T-cell (primary cell): ENCODE data around the gene HSPB2. TPM values are rescaled to one million over a fixed set of nuclear protein-coding genes. Genes with fewer than 3 reads are reported as not detected.

Source experiments
- ATAC-seq, 4 experiments: fragments of 200-7000 bp in 3 of 4; fragments of 150-1000 bp in 1 of 4; cut with Tn5 transposase; replicated peaks in 1 of 4; 1 replicate in 3 of 4; 2 replicates in 1 of 4; pipeline ENCODE4 v1.10.0; 2021; ENCODE audit warnings: moderate library complexity in 3 of 4, mild to moderate bottlenecking in 2 of 4, moderate number of reproducible peaks in 1 of 4
- CTCF ChIA-PET, 2 donors: fragments of 300-600 bp; sonication (Branson Sonifier 250); formaldehyde crosslinking; loops; one replicate each; lab custom pipeline; 2022; ENCODE audit warnings: antibody characterized with exemption in 2 of 2; lab: Charles Lee
- POLR2A ChIA-PET, 2 donors: fragments of 300-600 bp; sonication (Branson Sonifier 250); formaldehyde crosslinking; loops; one replicate each; lab custom pipeline; 2022; ENCODE audit warnings: antibody characterized with exemption in 2 of 2; lab: Charles Lee
- DNase-seq, 35 experiments: peaks; one replicate each; pipeline versions ENCODE4 v3.0.0 to v3.0.0-alpha.2; 2013 to 2023
- H3K27ac ChIP-seq: one replicate; pipeline ENCODE4 v1.5.1; 2013; ENCODE audit warnings: low read length
- H3K27me3 ChIP-seq, 2 experiments: replicated peaks in 1 of 2; 1 replicate in 1 of 2; 2 replicates in 1 of 2; pipeline versions ENCODE4 v1.6.1 to v1.7.0; 2013; ENCODE audit warnings: low read length in 1 of 2, mixed read lengths in 1 of 2; ENCODE audit not compliant: control insufficient read depth in 2 of 2, insufficient read depth in 2 of 2; ENCODE audit errors: extremely low read depth in 1 of 2
- H3K36me3 ChIP-seq, 2 donors: 1 replicate in 1 of 2; 2 replicates in 1 of 2; pipeline versions ENCODE4 v1.6.1 to v1.7.0; 2013; ENCODE audit warnings: low read length in 1 of 2; ENCODE audit not compliant: control insufficient read depth in 2 of 2, insufficient read depth in 1 of 2; ENCODE audit errors: extremely low read depth in 1 of 2
- H3K4me1 ChIP-seq, 2 experiments: 1 replicate in 1 of 2; 2 replicates in 1 of 2; pipeline versions ENCODE4 v1.6.1 to v1.7.0; 2013; ENCODE audit warnings: low read length in 2 of 2, mixed read lengths in 1 of 2; ENCODE audit not compliant: insufficient read depth in 2 of 2, control insufficient read depth in 1 of 2; ENCODE audit errors: extremely low read depth in 1 of 2
- H3K4me3 ChIP-seq, 2 donors: 1 replicate in 1 of 2; 2 replicates in 1 of 2; pipeline versions ENCODE4 v1.5.1 to v1.7.0; 2013; ENCODE audit warnings: mild to moderate bottlenecking in 2 of 2, low read length in 1 of 2, moderate library complexity in 1 of 2; ENCODE audit not compliant: control insufficient read depth in 1 of 2; ENCODE audit errors: extremely low read depth in 1 of 2
- H3K9me3 ChIP-seq: 2 replicates; pipeline ENCODE4 v1.7.0; 2013
- H3K27ac Mint-ChIP-seq, 2 donors: one replicate each; pipeline ENCODE4 v1.8.0; 2020 to 2021; ENCODE audit warnings: mild to moderate bottlenecking in 2 of 2, mixed read lengths in 2 of 2
- H3K27me3 Mint-ChIP-seq, 2 donors: one replicate each; pipeline ENCODE4 v1.8.0; 2021 to 2022; ENCODE audit warnings: mixed read lengths in 2 of 2
- H3K36me3 Mint-ChIP-seq: one replicate; pipeline ENCODE4 v1.8.0; 2021; ENCODE audit warnings: mixed read lengths
- H3K4me1 Mint-ChIP-seq, 3 donors: one replicate each; pipeline ENCODE4 v1.8.0; 2020 to 2022; ENCODE audit warnings: mixed read lengths in 3 of 3, mild to moderate bottlenecking in 1 of 3
- H3K4me3 Mint-ChIP-seq, 3 donors: one replicate each; pipeline ENCODE4 v1.8.0; 2020 to 2022; ENCODE audit warnings: mild to moderate bottlenecking in 3 of 3, mixed read lengths in 3 of 3, moderate library complexity in 3 of 3
- H3K9me3 Mint-ChIP-seq, 3 donors: one replicate each; pipeline ENCODE4 v1.8.0; 2020 to 2022; ENCODE audit warnings: mixed read lengths in 3 of 3
- WGBS: methylation state at CpG from one replicate; pipeline ENCODE4 v1.1.5; 2013; ENCODE audit warnings: missing lambda C conversion rate; ENCODE audit not compliant: insufficient coverage; 5-methylcytosine and 5-hydroxymethylcytosine counted together
- total RNA-seq, 35 experiments: library from RNA in 6 of 35; stranded (reverse) in 6 of 35; fragments of 120-200 nt in 1 of 35; gene quantifications; one replicate each; pipeline versions ENCODE4 v1.2.1 to v1.2.4 and lab custom pipeline; 2013 to 2026

The HSPB2 gene
- total RNA-seq, 5 donors from 2014 or later (not counting 1 experiment from before 2014, with no cell fraction given), result not detected

DNA sequence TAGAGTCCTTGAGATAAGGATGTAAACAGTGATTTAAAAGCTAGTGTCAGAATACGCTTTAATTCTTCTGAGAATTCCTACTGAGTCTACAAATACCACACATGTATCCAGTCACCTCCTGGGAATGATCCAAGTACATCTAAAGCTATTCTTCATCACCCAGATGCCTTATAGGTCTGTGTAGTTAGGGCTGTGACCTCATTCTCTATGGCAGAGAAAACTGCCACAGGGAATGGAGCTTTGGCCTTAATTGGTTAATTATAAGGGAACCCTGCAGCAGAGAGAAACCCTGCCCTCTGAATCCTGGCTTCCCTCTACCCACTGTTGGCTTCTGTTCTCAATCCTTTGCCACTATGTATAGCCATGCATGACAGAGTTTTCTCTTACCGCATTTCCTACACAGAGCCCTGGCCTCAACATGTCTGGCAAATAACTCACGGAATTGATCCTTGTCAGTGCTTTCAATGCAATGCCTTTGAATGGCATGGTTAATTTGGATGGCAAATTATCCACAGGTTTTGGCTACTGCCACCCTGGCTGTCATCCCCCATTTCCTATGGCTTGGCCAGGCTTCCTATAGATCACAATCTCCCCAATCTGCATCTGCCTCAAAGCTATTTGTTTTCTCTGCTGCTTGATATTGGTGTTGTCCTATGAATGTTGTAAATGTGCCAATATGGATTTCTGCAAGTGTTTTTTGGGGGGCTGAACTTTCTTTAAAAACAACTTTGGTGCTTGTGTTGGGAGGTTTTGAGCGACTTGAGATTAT lies 27.5 kb downstream of the HSPB2 start:
- peaks cover 38 to 48% (median 44%) of the 10 kb centered on the region in 3 donors for H3K4me1 Mint-ChIP-seq
- no peak overlapping the region for H3K4me3 Mint-ChIP-seq
- peaks cover 4% of the 10 kb centered on the region for H3K36me3 Mint-ChIP-seq
- WGBS, result 80% methylated on average over 1 of the region's 4 CpGs
- ChIA-PET POLR2A (interaction anchor here in 1 of 2 donors (1.7 kb wide), 1 partner anchor 13 kb away, joined by 7 read pairs; no protein-coding TSS in a partner anchor), CTCF (interaction anchor here (0.6 to 2.0 kb wide), 3 partner anchors 13 to 91 kb away, joined by 3 to 13 read pairs (median 5); no protein-coding TSS in a partner anchor)
- Histone ChIP-seq H3K4me1 (peaks cover 20 to 28% of the 10 kb centered on the region in 2 experiments), H3K9me3 (no peaks in the 10 kb centered on the region), H3K27me3 (no peaks in the 10 kb centered on the region), H3K27ac (no peak overlapping the region), H3K36me3 (no peaks in the 10 kb centered on the region), H3K4me3 (no peak overlapping the region)
- no peak overlapping the region for H3K27ac Mint-ChIP-seq
- ATAC-seq (no peak), DNase-seq (no peak)
- no peaks in the 10 kb centered on the region for H3K9me3 Mint-ChIP-seq
- no peaks in the 10 kb centered on the region for H3K27me3 Mint-ChIP-seq

GRCh38 chr11:111941963-111942362 lies 29.4 kb downstream of the HSPB2 start:
- Mint-ChIP-seq H3K27ac (no peak overlapping the region), H3K27me3 (no peaks in the 10 kb centered on the region), H3K9me3 (no peaks in the 10 kb centered on the region), H3K36me3 (peaks cover 4% of the 10 kb centered on the region), H3K4me3 (no peak overlapping the region), H3K4me1 (peaks cover 28 to 38% (median 37%) of the 10 kb centered on the region in 3 donors)
- Histone ChIP-seq H3K4me3 (no peak overlapping the region), H3K27me3 (no peaks in the 10 kb centered on the region), H3K27ac (no peak overlapping the region), H3K9me3 (no peaks in the 10 kb centered on the region), H3K36me3 (no peaks in the 10 kb centered on the region), H3K4me1 (peaks cover 15 to 21% of the 10 kb centered on the region in 2 experiments)
- DNase-seq (no peak), ATAC-seq (no peak)
- POLR2A ChIA-PET, result no interaction called here
- WGBS, result 94% methylated on average over 5 of the region's 5 CpGs
- CTCF ChIA-PET, result interaction anchor here (1.0 to 1.7 kb wide), 2 partner anchors 10 to 40 kb away, joined by 3 to 5 read pairs; no protein-coding TSS in a partner anchor

DNA sequence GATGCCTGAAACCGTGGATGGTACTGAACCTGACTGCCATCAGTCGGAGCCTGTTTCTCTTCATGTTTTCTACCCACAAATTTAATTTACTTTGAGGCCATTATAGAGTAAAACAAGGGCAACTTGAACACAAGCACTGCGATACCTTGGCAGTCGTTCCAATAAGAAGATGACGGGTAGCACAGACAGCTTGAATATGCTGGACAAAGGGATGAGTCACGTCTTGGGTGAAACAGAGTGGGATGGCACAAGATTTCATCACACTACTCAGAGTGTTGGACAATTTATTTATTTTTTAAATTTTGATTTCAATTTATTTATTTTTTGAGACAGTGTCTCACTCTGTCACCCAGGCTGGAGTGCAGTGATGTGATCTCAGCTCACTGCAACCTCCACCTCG lies 30.3 kb downstream of the HSPB2 start:
- ChIA-PET CTCF (interaction anchor here (0.6 to 1.7 kb wide), 5 partner anchors 9 to 188 kb away, joined by 3 to 5 read pairs (median 3); no protein-coding TSS in a partner anchor), POLR2A (interaction anchor here in 1 of 2 donors (0.6 kb wide), 1 partner anchor 16 kb away, joined by 4 read pairs; no protein-coding TSS in a partner anchor)
- Mint-ChIP-seq H3K9me3 (no peaks in the 10 kb centered on the region), H3K4me3 (no peak overlapping the region), H3K27ac (no peak overlapping the region), H3K4me1 (peaks cover 22 to 34% (median 33%) of the 10 kb centered on the region in 3 donors), H3K36me3 (peaks cover 4% of the 10 kb centered on the region), H3K27me3 (no peaks in the 10 kb centered on the region)
- Histone ChIP-seq H3K36me3 (no peaks in the 10 kb centered on the region), H3K27me3 (no peaks in the 10 kb centered on the region), H3K9me3 (no peaks in the 10 kb centered on the region), H3K27ac (no peak overlapping the region), H3K4me1 (peaks cover 11 to 13% of the 10 kb centered on the region in 2 experiments), H3K4me3 (no peak overlapping the region)
- DNase-seq (no peak), ATAC-seq (no peak)
- 60% methylated on average over 1 of the region's 7 CpGs for WGBS

DNA sequence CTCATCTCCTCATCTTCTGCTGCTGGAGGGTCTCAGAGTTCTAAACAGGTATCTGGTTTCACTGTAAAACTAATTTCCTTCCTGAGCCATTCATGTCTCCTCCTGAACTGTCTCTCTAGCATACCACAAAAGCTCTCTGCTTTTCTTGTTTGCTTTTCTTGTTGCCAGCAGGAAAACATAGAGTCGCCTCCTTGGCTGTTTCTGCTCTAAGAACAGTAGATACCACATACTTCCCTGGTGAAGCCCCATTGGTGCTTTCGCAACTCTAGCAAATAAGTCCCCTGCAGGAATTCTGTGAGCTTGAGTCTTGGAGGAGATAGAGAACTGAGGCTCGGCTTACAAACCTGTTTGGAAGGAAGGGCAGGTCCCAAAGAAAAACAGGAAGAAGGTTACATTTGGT lies 31.6 kb downstream of the HSPB2 start:
- Mint-ChIP-seq H3K27me3 (no peaks in the 10 kb centered on the region), H3K27ac (peak overlapping the region; percentile 70 to 87), H3K4me1 (peaks cover 9 to 26% (median 20%) of the 10 kb centered on the region in 3 donors), H3K9me3 (no peaks in the 10 kb centered on the region), H3K36me3 (peaks cover 4% of the 10 kb centered on the region), H3K4me3 (peak overlapping the region in 2 of 3 donors; percentile 5 to 52)
- no peak overlapping the region for H3K4me3 ChIP-seq
- H3K36me3 ChIP-seq, result no peaks in the 10 kb centered on the region
- H3K9me3 ChIP-seq, result no peaks in the 10 kb centered on the region
- WGBS, result 39% methylated on average over 2 of the region's 3 CpGs
- POLR2A ChIA-PET, result interaction anchor here in 1 of 2 donors (0.6 kb wide), 1 partner anchor 97 kb away, joined by 3 read pairs; no protein-coding TSS in a partner anchor
- ATAC-seq (peak in 3 of 4 experiments; percentile 49 to 92 (median 55)), DNase-seq (no peak)
- H3K27ac ChIP-seq, result no peak overlapping the region
- no peaks in the 10 kb centered on the region for H3K27me3 ChIP-seq
- CTCF ChIA-PET, result interaction anchor here (0.5 to 1.1 kb wide), 2 partner anchors 14 to 1771 kb away, joined by 3 to 4 read pairs; no protein-coding TSS in a partner anchor
- peaks cover under 1 to 7% of the 10 kb centered on the region in 2 experiments for H3K4me1 ChIP-seq

DNA sequence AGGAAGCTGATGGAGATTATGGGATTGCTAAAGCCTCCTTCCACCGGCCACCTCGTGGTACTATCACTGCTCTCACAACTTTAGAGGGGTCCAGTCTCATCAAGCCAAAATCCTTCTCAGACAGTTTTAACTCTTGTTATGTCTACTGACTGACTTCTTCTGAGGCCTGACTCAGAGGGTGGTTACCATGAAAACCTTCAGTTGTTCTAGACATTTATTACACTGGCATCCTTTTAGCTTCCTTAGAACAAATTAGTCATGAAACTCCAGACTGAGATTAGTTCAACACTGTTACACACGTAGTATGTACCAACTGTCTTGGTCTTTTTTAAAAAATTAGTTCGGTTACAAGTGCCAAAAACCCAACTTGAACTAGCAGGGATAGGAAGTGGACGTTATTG lies 32.1 kb downstream of the HSPB2 start:
- DNase-seq, result no peak
- Mint-ChIP-seq H3K27ac (peak overlapping the region in 1 of 2 donors; percentile 87), H3K27me3 (no peaks in the 10 kb centered on the region), H3K4me1 (peaks cover 8 to 22% (median 20%) of the 10 kb centered on the region in 3 donors), H3K9me3 (no peaks in the 10 kb centered on the region), H3K36me3 (peaks cover 4% of the 10 kb centered on the region), H3K4me3 (peak overlapping the region in 1 of 3 donors; percentile 52)
- Histone ChIP-seq H3K27ac (no peak overlapping the region), H3K4me1 (peaks cover 0 to 7% of the 10 kb centered on the region in 2 experiments), H3K36me3 (no peaks in the 10 kb centered on the region), H3K27me3 (no peaks in the 10 kb centered on the region), H3K9me3 (no peaks in the 10 kb centered on the region), H3K4me3 (no peak overlapping the region)
- peak in 3 of 4 experiments; percentile 27 to 58 (median 54) for ATAC-seq
- CTCF ChIA-PET, result interaction anchor here in 1 of 2 donors (1.1 kb wide), 1 partner anchor 15 kb away, joined by 3 read pairs; no protein-coding TSS in a partner anchor
- POLR2A ChIA-PET, result interaction anchor here in 1 of 2 donors (0.6 kb wide), 1 partner anchor 96 kb away, joined by 3 read pairs; no protein-coding TSS in a partner anchor
- 35% methylated on average over 2 of the region's 5 CpGs for WGBS

GRCh38 chr11:111945198-111945597 lies 32.7 kb downstream of the HSPB2 start:
- Histone ChIP-seq H3K36me3 (no peaks in the 10 kb centered on the region), H3K4me1 (peaks cover 0 to 7% of the 10 kb centered on the region in 2 experiments), H3K4me3 (no peak overlapping the region), H3K27me3 (no peaks in the 10 kb centered on the region), H3K9me3 (no peaks in the 10 kb centered on the region), H3K27ac (no peak overlapping the region)
- H3K27me3 Mint-ChIP-seq, result no peaks in the 10 kb centered on the region
- no peak for DNase-seq
- ATAC-seq, result no peak
- H3K27ac Mint-ChIP-seq, result no peak overlapping the region
- POLR2A ChIA-PET, result interaction anchor here in 1 of 2 donors (0.6 kb wide), 1 partner anchor 40 kb away, joined by 4 read pairs; no protein-coding TSS in a partner anchor
- H3K36me3 Mint-ChIP-seq, result peaks cover 4% of the 10 kb centered on the region
- WGBS, result no CpG with 5 or more reads among the region's 1 CpG
- H3K4me1 Mint-ChIP-seq, result peaks cover 8 to 23% (median 22%) of the 10 kb centered on the region in 3 donors
- no peaks in the 10 kb centered on the region for H3K9me3 Mint-ChIP-seq
- no peak overlapping the region for H3K4me3 Mint-ChIP-seq
- CTCF ChIA-PET, result interaction anchor here (0.7 to 1.1 kb wide), 3 partner anchors 9 to 15 kb away, joined by 3 to 4 read pairs (median 4); no protein-coding TSS in a partner anchor
